Measurements from ENCODE around the gene RASA1. TPM values are rescaled to one million over a fixed set of nuclear protein-coding genes. Genes with fewer than 3 reads are reported as not detected.

RASA1 gene
- total RNA-seq, 2 donors from 2014 or later: 15.6 to 17.8 TPM

- TF ChIP-seq CTCF (IDR thresholded peaks at IDR 0.05) (no peak), POLR2A (IDR thresholded peaks at IDR 0.05) (no peak)
- intact Hi-C loops (cut with DNase I): no loop called here
- ATAC-seq (no peak), DNase-seq (no peak)
- Histone ChIP-seq H3K27ac (no peak overlapping the region), H3K27me3 (no peaks in the 10 kb centered on the region), H3K4me1 (peaks cover 3% of the 10 kb centered on the region), H3K4me3 (no peak overlapping the region), H3K9me3 (no peaks in the 10 kb centered on the region), H3K36me3 (replicated peaks in 1 of 2; ENCODE audit: insufficient read depth in 1 of 2, low read depth in 2 of 2) (peaks cover 0 to 3% of the 10 kb centered on the region in 2 donors)
- 37 to 42% methylated on average over 2 of the region's 2 CpGs for WGBS, 2 donors
Measured at GRCh38 chr5:87340716-87341115, 73.0 kb downstream of the RASA1 start.

- ATAC-seq (no peak), DNase-seq (no peak)
- Histone ChIP-seq H3K4me1 (no peaks in the 10 kb centered on the region), H3K4me3 (no peak overlapping the region), H3K9me3 (no peaks in the 10 kb centered on the region), H3K36me3 (replicated peaks in 1 of 2; ENCODE audit: insufficient read depth in 1 of 2, low read depth in 2 of 2) (no peaks in the 10 kb centered on the region), H3K27ac (no peak overlapping the region), H3K27me3 (no peaks in the 10 kb centered on the region)
- WGBS, 2 donors: 83 to 88% methylated on average over 1 of the region's 1 CpG
- TF ChIP-seq POLR2A (IDR thresholded peaks at IDR 0.05) (no peak), CTCF (IDR thresholded peaks at IDR 0.05) (no peak)
- intact Hi-C loops (cut with DNase I): no loop called here
Measured at GRCh38 chr5:87347272-87347671, 79.6 kb downstream of the RASA1 start.

GRCh38 chr5:87347841-87348240 lies 80.2 kb downstream of the RASA1 start:
- DNase-seq (no peak), ATAC-seq (no peak)
- H3K4me3 ChIP-seq: no peak overlapping the region
- H3K4me1 ChIP-seq: no peaks in the 10 kb centered on the region
- no peak for TF ChIP-seq POLR2A (IDR thresholded peaks at IDR 0.05)
- TF ChIP-seq CTCF (IDR thresholded peaks at IDR 0.05): no peak
- H3K27me3 ChIP-seq: no peaks in the 10 kb centered on the region
- no peaks in the 10 kb centered on the region for H3K9me3 ChIP-seq
- intact Hi-C loops (cut with DNase I): no loop called here
- H3K27ac ChIP-seq: no peak overlapping the region
- H3K36me3 ChIP-seq (replicated peaks in 1 of 2; ENCODE audit: insufficient read depth in 1 of 2, low read depth in 2 of 2): no peaks in the 10 kb centered on the region

GRCh38 chr5:87354496-87354895 lies 86.8 kb downstream of the RASA1 start:
- WGBS, 2 donors: 95 to 100% methylated on average over 1 of the region's 1 CpG
- H3K27me3 ChIP-seq: no peaks in the 10 kb centered on the region
- H3K4me3 ChIP-seq: no peak overlapping the region
- ATAC-seq: no peak
- H3K27ac ChIP-seq: no peak overlapping the region
- no peaks in the 10 kb centered on the region for H3K4me1 ChIP-seq
- TF ChIP-seq CTCF (IDR thresholded peaks at IDR 0.05) (no peak), POLR2A (IDR thresholded peaks at IDR 0.05) (no peak)
- no peak for DNase-seq
- no peaks in the 10 kb centered on the region for H3K36me3 ChIP-seq (replicated peaks in 1 of 2; ENCODE audit: insufficient read depth in 1 of 2, low read depth in 2 of 2)
- no peaks in the 10 kb centered on the region for H3K9me3 ChIP-seq
- intact Hi-C loops (cut with DNase I): no loop called here

- Histone ChIP-seq H3K4me1 (no peaks in the 10 kb centered on the region), H3K9me3 (no peaks in the 10 kb centered on the region), H3K4me3 (no peak overlapping the region), H3K36me3 (replicated peaks in 1 of 2; ENCODE audit: insufficient read depth in 1 of 2, low read depth in 2 of 2) (no peaks in the 10 kb centered on the region), H3K27me3 (no peaks in the 10 kb centered on the region), H3K27ac (no peak overlapping the region)
- 96 to 100% methylated on average over 2 of the region's 2 CpGs for WGBS, 2 donors
- no peak for TF ChIP-seq POLR2A (IDR thresholded peaks at IDR 0.05)
- no peak for TF ChIP-seq CTCF (IDR thresholded peaks at IDR 0.05)
- DNase-seq (no peak), ATAC-seq (no peak)
- intact Hi-C loops (cut with DNase I): no loop called here
Measured at GRCh38 chr5:87359106-87359505, 91.4 kb downstream of the RASA1 start.
